Smooth muscle cell of the brain vasculature (primary cell): ENCODE measurements around the gene PDE9A.
"Not testable (repeated sequence)": the region's sequence is repeated elsewhere in the genome, so short reads cannot be mapped to it uniquely, and the experiment has no call there.

Experiments
- DNase-seq: peaks from one replicate; pipeline ENCODE4 v3.0.0-alpha.2; 2012; ENCODE audit warnings: low read depth, low spot score

Gene PDE9A

DNA sequence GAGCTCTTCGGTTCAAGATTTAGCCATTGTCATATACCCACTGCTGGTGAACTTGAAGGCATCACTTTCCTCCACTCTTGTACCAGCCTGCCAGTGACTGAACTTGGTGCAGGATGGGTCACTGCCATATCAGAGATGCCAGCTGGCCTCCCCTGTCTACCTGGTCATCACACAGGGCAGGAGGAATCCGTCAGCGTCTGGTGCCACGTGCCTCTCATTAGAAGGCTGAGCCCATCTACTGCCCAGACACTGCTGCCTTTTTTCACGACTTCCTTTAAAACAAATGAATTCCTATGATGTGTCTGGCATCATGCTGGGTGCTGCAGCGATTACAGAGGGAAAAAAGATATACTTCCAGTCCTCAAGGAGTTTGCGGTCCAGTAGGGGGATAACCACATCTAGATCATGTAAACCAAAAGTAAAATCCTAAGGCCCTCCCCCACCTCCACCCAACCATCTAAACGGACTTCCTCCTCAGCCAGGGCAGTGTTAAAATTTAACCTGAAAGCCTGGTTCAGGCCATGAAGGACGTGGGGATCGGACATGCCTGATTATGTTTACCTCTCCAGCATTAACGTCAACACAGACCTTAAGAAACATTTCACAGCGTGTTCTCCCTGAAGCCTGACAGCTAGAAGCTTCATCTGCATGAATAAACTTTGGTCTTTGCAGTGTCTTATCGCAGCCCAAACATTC is 29.2 kb upstream of the PDE9A start:
- no peak for DNase-seq

DNA sequence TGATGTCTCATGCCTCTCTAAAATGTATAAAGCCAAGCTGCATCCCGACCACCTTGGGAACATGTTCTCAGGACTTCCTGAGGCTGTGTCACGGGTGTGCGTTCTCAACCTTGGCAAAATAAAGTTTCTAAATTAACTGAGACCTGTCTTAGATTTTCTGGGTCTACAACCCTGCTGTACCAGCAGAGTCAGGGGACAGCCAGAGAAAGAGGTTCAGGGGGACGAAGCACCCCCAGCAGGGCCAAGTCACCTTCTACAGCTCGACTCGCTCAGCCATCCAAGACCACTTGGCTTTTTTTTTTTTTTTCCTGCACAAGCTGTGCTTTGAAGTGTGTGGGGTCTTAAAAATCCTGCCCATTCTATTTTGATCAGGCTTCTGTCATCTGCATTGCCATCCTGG is 28.5 kb upstream of the PDE9A start:
- no peak for DNase-seq

DNA sequence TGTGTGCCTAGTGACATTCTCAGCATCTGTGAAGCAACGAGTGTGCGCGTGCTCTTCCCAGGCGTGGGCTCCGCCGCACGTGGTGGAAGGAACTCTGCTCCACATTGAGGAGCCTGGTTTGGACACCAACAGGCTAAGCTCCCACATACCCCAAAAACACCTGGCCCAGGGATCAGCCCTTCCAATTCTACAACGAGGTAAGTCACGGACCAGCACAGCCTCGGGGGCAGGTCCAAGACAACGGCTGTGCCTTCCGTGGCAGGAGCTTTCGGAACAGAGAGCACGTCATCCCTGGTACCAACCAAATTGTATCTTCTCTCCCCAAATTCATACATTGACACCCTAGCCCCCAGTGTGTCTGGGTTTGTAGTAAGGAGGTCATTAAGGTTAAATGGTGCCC is 27.2 kb upstream of the PDE9A start:
- no peak for DNase-seq

GRCh38 chr21:42627527-42628289 is 25.7 kb upstream of the PDE9A start:
- DNase-seq = no peak

- DNase-seq = not testable (repeated sequence)
Measured at GRCh38 chr21:42628466-42629061, 24.9 kb upstream of the PDE9A start.

DNA sequence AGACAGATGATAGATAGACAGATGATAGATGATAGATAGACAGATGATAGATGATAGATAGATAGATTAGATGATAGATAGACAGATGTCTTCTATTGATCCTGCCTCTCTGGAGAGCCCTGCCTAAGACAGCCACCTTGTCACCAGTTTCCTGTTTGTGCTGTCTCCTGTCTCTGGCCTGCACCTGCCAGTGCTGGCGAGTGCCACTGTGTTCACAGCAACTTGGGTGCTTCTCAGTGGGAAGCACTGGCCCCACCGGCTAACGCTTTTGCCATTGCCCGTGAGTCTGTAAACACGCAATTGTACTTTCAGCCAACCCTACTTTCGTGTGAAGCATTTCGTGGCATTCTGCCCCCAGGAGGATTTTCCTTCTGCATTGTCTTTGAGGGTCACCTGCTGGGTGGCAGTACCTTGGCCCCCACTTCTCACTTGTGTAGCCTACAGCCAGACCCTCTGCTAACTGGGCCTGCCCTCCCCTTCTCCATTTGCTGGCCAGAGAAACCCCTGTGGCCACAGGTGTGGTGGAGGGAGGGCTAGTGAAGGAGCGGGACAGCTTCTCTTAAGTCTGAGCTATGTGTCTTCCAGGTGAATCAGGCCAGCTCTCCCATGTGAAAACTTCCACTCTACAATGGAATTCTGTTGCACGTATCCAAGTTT is 23.4 kb upstream of the PDE9A start:
- no peak for DNase-seq

DNA sequence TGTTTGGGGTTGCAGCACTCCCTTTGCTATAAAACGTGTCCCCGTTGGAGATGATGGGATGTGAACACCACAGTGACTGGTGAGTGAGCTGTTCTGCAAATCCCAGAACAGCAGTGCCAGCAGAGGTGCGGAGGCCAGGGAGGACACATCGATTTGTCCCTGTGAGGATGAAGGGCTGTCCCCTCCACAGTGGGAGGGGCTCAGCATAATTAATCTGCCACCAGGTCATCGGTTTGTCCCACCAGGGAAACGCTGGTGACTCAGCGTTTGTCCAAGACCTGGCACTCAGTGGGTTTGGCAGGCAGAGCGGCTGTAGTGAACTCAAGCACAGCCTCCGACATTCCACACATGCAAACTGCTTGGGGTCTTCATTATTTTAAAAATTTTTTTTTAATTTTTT is 22.8 kb upstream of the PDE9A start:
- no peak for DNase-seq

GRCh38 chr21:42631142-42631541 is 22.3 kb upstream of the PDE9A start:
- DNase-seq = no peak

GRCh38 chr21:42632336-42632751 is 21.1 kb upstream of the PDE9A start:
- no peak for DNase-seq

DNA sequence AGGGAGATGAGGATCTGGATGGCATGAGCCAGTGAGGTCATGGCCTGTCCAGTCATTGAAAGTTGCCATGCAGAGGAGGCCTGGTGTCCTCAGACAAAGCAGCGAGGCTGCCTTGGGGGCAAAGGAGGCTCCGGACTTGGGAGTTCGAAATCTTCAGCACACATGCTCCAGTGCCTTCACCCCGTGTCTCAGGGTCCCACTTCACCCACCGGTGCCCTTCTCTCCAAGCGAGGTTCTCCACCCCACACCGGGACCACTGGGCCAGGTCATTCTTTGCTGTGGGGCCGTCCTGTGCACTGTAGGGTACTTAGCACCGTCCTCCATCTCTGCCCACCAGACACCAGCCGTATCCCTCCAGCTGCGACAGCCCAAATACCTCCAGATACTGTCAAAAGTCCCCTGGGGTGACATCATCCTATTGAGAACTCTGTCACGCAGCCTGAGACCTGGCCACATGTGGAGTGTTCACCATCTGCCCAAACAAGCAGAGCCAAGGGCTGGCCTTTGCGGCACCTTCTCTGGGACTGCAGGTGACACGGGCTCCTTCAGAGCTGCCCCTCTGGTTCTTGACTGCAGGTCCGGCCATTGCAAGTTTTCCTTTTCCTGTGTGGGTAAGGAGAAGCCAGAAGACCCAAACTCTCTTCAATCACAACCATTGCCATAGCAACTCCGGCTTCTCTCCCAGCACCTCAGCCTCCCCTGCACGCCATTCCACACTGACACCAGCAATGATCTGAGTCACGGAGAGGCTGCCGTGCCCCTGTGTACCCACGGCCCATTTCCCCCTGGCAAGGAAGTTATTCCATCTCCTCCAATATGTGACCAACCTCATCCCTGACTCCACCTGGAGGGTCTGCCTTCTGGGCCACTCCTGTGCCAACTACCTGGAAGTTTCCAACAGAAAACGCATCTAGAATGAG is 20.4 kb upstream of the PDE9A start:
- no peak for DNase-seq

- no peak for DNase-seq
Measured at GRCh38 chr21:42633858-42634257, 19.6 kb upstream of the PDE9A start.

- DNase-seq = no peak
Measured at GRCh38 chr21:42635848-42636519, 17.4 kb upstream of the PDE9A start.

GRCh38 chr21:42636520-42637266 is 16.7 kb upstream of the PDE9A start:
- no peak for DNase-seq

DNA sequence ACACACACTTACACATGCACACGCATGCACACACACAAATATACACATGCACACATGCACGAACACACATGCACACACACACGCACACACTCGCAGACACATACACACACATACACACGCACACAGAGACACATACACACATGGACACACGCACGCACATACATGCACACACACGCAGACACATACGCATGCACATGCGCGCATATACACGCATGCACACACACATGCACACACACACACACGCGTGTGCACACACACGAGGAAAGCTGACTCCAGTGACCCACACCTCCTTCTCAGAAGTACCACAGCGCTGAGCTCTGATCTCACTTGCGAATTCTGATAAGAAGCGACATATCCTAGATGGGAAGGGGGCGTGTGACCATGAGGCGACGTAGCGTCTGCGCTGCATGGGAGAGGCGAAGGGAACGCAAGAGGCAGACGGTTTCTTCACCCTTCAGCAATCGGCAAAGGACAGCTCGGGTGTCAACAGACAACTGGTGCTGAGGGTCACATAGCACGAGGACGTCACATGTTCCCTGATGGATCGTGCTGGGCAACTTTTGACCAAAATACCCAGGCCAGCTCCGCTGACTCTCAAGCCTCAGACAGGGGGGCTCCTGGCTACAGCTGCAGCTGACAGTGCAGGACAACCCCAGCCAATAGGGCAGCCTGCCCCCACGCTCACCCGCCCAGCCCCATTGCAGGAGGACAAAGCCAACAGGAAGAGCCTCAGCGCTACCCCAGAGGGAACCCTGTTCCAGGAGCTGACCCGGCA is 16.0 kb upstream of the PDE9A start:
- DNase-seq = no peak

DNA sequence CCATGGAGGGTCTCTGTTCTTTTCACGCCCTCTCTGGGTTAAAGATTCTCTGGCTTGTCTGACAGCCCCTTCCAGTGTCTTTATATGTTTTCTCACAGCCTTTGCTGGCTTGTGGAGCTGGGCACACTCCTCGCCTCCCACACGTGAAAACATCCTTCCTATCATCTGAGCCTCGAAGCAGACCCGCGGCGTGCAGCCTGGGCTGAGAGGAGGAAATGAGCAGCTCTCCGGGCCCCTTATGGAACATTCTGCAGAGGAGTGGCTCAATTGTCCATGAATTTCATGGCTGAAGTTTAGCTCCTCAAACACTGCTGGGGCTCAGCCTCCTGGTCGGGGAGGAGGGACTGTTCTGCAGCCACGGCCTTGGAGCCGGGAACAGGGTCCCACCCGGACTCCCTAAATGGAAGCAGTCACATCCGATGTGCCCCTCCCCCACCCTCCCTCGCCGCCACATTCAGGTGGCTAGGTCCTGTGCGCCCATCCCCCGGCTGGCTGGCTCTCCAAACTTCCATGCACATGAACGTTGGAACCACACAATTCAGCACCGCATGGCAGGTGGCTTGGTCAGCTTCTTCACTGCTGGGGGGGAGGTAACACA is 15.1 kb upstream of the PDE9A start:
- no peak for DNase-seq

DNA sequence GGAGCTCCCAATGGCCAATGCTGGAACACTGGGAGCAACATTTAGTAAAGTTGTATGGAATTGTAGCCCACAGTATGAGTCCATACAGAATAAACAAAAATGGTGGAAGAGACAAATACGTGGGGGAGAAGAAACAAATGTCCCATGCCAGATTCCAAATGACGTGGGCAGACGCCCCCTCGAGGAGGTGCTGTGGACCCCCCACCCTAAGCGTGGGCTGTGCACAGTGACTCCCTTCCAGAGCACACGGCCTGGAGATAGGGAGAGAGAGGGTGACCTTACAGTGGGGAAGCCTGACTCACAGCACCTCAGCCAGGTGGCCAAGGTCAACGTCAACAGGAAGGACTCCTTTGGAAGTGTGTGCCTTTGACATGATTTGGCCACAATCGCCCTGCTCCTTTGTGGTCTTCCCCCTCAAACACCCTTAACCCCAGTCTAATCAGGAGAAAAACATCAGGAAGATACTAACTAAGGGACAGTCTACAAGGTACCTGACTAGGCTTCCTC is 13.7 kb upstream of the PDE9A start:
- DNase-seq = no peak

DNA sequence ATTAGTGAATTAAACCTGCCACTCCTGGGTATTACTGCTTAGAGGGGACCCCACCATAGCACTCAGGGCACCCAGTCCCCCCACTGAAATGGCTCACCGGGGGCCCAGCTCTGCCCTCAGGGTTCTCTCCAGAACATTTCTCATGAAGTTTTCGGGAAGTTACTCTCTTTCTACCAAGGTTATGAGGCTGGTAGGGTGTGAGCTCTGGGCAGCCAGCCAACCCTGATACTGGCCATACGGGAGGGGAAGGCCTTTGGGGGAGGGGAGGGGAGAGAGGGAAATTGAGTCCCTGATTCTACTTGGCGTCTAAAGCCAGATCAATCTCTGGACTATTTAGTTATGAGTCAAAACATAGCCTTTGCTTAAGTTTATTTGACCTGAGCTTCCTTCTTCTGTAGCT is 12.9 kb upstream of the PDE9A start:
- DNase-seq = no peak
